ENCODE results near the gene ATG9B.
"Not testable (repeated sequence)": the region's sequence is repeated elsewhere in the genome, so short reads cannot be mapped to it uniquely, and the experiment has no call there.

The ATG9B gene

DNA sequence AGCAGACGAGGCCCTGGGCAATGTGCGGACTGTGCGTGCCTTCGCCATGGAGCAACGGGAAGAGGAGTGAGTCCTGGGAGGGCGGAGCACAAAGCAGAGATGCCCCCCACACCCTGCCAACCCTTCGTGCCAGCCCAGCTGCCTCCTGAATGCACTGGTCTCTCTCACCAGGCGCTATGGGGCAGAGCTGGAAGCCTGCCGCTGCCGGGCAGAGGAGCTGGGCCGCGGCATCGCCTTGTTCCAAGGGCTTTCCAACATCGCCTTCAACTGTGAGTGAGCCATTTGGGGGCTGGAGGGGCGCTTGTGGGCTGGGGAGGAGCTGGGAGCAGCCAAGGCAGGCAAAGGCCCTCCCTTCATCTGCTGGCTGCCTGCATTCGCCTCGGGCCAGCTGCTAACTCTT, 11.6 kb upstream of the ATG9B start:
- no peak for ATAC-seq

DNA sequence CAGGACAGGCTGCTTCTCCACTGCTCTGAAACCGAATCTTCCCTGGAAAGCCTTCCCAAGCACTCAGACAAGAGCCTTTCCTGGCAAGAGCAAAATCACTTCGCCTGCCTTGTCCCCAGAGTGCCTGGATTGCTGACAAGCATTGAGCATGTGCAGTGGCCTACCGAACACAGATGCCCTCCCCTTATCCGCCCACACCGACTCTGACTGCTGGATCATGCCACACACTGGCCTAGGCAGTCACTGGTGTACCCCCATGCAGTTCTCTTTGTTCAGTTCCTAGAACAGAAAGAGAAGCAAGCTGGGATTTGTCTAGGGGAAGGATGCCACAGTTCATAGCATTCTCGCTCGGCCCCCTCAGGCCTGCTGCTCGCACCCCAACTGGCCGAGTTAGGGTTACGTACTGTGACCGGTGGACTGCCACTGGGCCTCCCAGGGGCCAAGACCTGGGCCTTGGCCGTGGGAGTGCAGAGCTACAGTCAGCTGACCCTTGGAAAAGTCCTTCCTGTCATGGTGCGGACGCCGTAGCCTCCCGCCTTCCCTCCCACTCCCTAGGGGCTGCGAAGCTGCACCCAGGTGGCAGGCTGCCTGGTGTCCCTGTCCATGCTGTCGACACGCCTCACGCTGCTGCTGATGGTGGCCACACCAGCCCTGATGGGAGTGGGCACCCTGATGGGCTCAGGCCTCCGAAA, 10.9 kb upstream of the ATG9B start:
- no peak for ATAC-seq

DNA sequence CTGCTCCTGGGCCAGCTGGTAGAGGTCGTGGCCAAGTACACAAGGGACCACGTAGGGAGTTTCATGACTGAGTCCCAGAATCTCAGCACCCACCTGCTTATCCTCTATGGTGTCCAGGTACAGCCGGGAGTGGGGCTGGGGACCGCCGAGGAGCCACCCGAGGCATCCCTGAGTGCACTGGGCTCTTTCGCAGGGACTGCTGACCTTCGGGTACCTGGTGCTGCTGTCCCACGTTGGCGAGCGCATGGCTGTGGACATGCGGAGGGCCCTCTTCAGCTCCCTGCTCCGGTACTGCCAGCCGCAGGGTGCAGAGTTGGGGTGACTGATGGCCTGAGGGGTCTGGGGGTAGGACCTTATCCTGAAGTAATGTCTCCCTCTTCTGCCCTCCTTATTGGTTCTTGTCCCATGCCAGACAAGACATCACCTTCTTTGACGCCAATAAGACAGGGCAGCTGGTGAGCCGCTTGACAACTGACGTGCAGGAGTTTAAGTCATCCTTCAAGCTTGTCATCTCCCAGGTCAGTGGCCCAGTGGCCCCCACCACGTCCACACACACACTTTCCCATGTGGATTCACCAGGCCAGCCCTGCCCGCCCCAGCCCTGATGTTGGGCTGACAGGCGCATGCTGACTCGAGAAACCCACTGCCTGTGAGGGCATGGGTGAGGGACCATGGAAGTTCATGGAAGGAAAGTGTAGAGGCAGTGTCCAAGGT, 10.2 kb upstream of the ATG9B start:
- no peak for ATAC-seq

DNA sequence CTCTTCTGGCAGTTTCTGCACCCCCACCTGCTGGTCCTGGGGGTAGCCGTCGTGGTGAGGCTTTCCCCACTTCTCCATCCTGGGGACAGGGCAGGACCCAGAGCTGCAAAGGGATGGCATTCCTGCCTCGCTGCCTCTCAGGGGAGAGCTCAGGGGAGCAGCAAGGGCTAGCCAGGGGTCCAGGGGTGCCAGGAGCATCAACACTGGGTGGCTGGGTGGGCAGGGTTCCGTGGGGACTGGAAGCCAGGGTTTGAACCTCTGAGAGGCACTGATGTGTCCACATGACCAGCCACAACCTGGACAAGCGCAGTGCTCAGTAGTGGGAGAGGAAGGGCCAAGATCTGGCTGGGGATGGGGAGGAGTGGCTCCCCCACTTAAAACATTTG, 9.6 kb upstream of the ATG9B start:
- ATAC-seq: no peak

DNA sequence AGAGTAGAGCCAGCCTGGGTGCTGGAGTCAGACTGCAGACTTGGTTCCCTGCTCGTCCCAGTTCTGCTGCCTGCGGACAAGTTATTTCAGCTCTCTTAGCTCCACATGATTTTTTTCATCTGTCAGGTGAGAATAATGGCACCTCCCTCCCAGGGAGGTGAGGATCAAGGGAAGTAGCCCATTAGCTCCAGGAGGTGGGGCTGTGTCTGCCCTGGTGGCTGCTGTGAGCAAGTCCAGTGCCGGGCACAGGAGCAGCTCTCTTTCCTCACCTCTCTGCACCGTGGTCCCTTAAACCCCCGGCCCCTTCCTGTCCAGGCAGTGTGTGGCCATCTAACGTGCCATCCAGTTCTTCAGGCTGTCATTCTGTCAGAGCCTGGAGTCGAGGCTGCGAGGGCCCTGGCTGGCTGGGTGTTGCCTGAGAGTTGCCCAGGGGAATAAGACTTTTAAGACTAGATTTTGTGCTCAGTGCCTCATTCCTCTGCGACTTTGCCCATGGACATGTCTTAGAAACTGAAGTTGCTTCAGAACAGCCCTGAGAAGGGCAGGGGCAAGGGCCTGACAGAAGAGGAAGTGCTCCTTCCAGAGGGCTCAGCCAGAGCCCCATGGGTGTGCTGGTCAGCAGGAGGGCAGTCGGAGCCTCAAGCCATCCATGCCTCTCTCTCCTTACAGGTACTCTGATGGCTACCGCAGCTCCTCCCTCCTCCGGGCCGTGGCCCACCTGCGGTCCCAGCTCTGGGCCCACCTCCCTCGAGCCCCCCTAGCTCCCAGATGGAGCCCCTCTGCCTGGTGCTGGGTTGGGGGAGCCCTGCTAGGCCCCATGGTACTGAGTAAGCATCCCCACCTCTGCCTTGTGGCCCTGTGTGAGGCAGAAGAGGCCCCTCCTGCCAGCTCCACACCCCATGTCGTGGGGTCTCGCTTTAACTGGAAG, 8.9 kb upstream of the ATG9B start:
- ATAC-seq: no peak

- ATAC-seq: no peak
Observed at GRCh38 chr7:151031011-151031410, 6.7 kb upstream of the ATG9B start.

GRCh38 chr7:151028948-151029501, 4.7 kb upstream of the ATG9B start:
- ATAC-seq: no peak

GRCh38 chr7:151028131-151028947, 4.0 kb upstream of the ATG9B start, which contains the start of gene ABCB8:
Gene ABCB8 (plus strand): TSS chr7:151028450. CDS start chr7:151028516, 66 bp downstream.
- peak; percentile 94 to 95 for ATAC-seq

- peak in 1 of 2 donors; percentile 2 for ATAC-seq
Observed at GRCh38 chr7:151027728-151028130, 3.4 kb upstream of the ATG9B start.

- not testable (repeated sequence) for ATAC-seq
Observed at GRCh38 chr7:151026771-151027727, 2.8 kb upstream of the ATG9B start.

- ATAC-seq: no peak
Observed at GRCh38 chr7:151025924-151026671, 1.8 kb upstream of the ATG9B start.

- no peak for ATAC-seq
Observed at GRCh38 chr7:151023232-151023631, 1.1 kb downstream of the ATG9B start.

DNA sequence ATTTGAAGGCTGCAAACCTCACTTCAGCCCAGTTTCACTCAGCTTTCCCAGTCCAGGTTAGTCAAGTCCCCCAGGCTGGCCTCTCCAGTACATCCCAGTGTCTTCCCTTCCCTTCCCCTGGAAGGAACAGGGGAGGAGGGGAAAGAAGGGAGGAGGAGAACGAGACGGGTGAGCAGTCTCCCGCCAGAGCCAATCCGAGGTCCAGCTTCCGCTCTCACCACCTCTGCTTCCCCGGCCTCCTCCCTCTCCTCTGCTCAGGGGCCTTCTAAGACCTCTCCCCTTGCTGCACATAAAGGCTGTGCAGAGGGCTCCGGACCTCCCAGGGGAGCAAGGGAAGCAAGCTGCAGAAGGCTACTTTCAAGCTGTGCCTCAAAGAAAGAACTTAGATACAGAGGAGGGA, 4.1 kb downstream of the ATG9B start:
- no peak for ATAC-seq

GRCh38 chr7:151019130-151019447, 5.2 kb downstream of the ATG9B start:
- ATAC-seq: no peak

DNA sequence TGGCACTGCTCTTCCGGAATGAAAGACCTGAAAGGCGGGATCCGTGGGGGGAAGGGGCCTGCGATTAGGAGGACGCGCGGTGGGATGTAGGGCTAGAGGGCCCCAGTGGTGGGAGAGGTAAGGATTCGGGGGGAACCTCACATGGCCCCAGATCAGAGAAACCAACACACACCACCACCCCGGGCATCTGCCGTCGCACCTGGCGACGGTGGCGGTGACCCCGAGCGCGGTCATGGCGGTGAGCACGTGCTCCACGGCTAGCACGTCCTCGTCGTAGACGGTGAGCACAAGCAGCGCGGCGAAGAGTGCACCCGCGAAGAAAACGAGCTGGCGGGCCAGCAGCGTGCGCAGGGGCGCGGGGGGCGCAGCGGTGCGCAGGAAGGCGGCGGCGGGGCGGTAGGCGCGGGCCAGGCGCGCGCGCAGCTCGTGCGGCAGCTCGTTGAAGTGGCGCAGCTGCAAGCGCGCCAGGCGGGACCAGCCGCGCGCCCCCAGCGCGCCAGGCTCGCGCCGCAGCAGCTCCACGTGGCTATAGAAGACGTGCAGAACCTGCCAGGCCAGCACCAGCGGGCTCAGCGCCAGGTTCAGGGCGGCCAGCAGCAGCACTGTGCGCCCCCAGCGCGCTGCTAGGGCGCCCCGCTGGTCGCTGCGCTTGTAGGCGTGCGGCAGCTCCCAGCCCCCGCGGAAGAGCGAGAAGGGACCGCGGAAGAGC, 5.7 kb downstream of the ATG9B start:
- peak; percentile 43 to 49 for ATAC-seq

DNA sequence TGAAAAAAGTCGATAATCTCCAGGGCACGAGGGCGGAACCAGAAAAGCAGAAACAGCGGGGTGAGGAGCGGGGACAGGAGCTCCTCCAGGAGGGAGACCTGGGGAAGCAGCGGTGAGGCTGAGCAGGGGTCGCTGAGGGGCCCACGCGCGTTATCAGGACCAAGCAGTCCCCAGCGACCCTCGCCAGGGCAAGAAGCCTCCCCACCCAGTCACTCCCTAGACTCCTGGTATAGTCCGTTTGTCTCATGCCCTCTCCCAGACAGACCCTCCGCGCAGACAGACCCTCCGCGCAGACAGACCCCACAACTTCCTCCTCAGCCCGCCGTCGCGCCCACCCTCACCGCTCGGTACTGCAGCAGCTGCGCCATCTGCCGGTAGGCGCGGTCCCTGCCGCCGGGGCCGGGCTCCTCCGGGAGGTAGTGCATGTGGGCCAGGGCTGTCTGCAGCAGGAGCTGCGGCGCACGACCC, 6.3 kb downstream of the ATG9B start:
- ATAC-seq: peak; percentile 71 to 72

- no peak for ATAC-seq
Observed at GRCh38 chr7:151017370-151017952, 6.8 kb downstream of the ATG9B start.

DNA sequence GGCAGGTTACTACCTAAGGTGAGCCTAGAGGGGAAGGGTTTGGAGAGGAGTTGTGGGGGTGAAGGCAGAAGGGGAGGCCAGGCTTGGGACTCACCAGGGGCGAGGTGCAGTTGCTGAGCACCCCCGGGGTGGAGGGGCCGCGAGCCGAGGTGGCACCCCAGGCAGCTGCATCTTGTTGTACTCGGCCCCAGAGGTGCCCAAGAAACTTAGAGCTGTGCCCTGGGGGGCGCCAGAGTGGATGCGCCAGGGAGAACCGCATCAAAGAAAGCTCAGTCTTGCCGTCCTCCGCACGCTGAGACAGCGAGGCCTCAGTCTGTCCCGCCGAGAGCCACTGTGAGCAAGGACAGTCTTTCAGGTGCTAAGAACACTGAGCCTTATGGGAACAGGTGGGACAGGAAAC, 7.4 kb downstream of the ATG9B start:
- no peak for ATAC-seq

DNA sequence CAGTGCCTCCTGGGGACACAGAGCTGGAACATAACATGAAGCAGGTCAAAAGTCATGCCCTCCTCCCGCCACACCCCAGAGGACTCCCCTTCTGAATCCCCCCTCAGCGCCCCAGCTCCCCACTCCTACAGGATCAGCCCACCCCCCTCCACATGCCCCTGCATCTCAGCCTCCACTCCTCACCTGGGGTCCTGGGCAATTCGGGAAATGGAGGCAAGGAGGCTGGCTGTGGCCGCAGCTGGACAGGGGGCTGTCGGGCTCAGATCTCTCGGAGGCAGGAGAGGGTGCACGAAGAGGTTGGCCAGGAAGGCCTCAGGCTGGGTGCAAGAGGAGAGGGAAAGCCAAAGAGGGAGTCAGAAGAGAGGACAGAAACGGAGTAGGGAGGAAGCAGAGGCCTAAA, 7.8 kb downstream of the ATG9B start:
- ATAC-seq: no peak

Measured in activated CD4-positive, CD25-positive, alpha-beta regulatory T cell treated with anti-CD3 and anti-CD28 coated beads, Interleukin-2, amount 50 U/mL, for 24 hours (primary cell).